IPS-NIHi7 (cell line): Measurements from ENCODE around the gene ZNF750.
"Not testable (repeated sequence)": the region's sequence is repeated elsewhere in the genome, so short reads cannot be mapped to it uniquely, and the experiment has no call there.

Experiments used
- DNase-seq: peaks from one replicate; pipeline ENCODE4 v3.0.0; 2012; ENCODE audit warnings: mixed read lengths; ENCODE audit errors: extremely low spot score

The ZNF750 gene

DNA sequence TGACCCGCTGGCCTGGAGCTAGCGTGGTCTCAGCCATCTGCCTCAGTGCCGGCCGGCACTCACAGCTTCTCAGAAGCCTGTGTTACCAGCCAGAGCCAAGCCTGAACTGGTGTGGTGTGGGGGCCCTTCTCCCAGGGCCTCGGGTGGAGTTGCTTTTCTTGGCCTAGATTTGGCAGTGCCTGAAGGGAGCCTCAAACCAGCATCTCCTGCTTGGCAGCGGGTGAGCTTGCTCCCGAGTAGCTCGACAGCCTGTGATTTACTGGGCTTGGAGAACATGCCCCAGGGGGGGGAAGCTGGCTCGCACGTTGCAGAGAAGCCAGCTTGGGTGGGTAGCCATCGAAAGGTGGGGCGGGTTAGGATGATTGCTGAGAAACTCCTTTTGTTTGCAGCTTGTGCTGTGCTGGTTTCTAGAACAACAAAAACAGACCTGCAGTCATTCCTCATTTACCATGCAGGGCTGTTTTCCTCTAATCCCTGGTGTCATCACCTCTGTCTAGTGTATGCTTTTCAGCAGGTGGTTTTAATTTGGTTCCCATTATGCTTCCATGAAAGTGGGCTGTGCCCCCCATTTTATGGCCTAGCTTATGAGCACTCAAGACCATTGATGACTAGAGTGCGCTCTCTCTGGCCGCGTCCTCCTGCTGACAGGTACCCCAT lies 45.7 kb downstream of the ZNF750 start:
- DNase-seq = no peak

GRCh38 chr17:82791532-82791931 lies 48.3 kb downstream of the ZNF750 start:
- DNase-seq = no peak

DNA sequence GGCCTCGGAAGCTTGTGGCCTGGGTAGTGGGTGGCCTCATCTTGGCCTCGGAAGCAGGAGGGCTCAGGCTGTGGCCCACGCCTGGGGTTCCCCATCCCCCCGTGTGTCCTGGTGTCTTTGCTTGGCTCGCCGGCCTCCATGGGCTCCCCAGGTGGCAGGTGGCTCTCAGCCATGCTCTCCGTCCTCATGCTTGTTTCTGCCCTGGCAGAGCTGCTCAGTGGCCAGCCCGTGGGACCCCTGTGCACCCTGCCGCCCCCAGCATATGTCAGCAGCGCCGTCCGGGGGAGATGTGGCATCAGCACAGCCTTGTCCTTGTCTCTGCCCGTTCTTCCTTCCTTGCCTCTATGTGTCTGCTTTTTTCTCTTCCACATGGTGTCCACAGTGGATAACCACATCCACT lies 49.4 kb downstream of the ZNF750 start:
- no peak for DNase-seq

- no peak for DNase-seq
Measured at GRCh38 chr17:82789806-82790205, 50.0 kb downstream of the ZNF750 start.

- DNase-seq = no peak
Measured at GRCh38 chr17:82789051-82789592, 50.7 kb downstream of the ZNF750 start.

GRCh38 chr17:82788206-82789001 lies 51.4 kb downstream of the ZNF750 start:
- no peak for DNase-seq

DNA sequence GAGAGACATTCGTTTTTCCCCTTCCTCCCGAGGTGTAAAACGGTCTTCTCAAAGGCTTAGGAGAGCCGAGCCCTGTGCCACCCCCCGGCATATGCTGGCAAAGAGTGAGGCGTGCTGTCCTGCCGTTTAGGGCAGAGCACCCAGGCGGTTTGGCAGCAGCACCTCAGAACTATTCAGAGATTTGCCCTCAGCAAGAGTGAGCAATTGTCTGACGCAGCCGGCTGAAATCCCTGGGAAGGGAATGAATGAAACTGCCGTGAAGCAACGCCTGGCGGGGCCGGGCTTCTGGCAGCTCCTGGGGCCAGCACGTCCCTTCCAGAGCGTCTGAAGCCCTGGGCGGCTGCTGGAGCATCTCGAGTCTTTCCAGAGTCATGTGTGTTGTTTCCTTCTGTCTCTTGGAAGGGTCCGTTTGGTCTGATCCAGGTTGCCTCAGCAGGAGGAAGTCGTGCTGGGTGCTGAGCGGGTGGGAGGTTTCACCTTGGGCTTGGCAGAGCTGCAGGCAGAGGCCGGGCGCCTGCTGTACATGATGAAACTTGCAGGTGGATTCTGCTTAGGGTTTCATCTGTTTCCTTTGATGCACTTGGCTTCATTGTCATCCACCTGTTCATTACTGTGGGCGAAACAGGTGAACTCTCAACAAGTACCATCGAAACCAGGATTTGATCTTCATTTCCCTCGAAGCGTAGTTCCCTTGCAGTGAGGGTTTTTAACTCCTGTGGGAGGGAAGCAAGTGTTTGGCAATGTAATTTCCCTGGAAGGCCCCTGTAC lies 52.6 kb downstream of the ZNF750 start:
- no peak for DNase-seq

DNA sequence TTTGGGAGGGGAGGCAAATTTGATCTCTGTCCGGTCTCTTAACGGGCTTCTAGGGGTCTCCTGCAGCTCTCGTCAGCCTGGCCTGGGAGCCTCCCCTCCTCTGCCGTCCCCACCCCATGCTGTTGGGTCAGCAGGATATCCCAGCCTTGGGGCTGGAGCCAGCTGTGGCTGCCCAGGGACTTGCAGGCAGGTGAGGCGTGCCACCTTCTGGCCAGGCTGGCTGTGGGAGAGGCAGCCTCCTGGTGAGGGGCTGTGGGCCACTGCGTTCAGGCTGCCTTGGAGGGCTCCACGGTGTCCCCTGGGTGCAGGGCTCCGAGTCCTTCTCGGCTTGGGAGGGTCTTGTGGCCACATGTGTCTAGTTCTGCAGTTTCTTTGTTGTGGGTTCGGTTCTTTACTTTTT lies 53.4 kb downstream of the ZNF750 start:
- DNase-seq = no peak

DNA sequence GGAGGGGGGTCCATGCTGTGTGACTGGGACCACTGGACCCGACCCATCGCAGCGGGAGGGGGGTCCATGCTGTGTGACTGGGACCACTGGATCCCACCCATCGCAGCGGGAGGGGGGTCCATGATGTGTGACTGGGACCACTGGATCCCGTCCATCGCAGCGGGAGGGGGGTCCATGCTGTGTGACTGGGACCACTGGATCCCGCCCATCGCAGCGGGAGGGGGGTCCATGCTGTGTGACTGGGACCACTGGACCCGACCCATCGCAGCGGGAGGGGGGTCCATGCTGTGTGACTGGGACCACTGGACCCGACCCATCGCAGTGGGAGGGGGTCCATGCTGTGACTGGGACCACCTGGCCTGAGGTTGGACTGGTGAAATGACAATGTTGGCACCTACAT lies 54.2 kb downstream of the ZNF750 start:
- not testable (repeated sequence) for DNase-seq

DNA sequence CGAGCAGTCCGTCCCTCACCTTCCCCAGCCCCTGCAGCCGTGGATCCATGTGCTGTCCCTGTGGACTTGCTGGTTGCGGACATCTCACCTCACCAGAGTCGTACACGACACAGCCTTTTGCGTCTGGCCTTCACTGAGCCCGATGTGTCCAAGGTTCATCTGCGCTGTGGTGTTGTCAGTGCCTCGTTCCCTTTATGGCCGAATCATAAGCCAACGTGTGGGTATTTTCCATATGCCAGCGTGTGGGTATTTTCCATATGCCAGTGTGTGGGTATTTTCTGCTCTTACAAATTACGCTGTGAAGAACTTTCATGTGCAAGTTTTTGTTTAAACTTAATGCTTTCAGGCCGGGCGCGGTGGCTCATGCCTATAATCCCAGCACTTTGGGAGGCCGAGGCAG lies 56.3 kb downstream of the ZNF750 start:
- no peak for DNase-seq

DNA sequence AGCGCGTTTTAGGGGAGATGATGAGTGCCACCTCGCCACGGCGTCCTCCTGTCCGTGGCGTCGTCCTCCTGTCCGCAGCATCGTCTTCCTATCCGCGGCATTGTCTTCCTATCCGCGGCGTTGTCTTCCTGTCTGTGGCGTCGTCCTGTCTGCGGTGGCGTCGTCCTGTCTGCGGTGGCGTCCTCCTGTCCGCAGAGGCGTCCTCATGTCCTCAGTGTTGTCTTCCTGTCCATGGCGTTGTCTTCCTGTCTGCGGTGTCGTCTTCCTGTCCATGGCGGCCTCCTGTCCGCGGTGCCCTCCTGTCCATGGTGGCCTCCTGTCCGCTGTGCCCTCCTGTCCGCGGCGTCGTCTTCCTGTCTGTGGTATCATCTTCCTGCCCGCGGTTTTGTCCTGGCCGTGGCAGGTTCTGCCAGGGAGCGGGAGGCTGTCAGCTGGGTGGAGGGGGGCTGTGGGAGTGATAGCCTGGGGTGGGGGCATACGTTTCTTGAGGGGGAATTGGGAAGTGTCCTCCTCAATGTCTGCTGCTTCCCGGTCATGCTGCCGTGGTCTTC lies 57.1 kb downstream of the ZNF750 start:
- DNase-seq = no peak

GRCh38 chr17:82781894-82782274 lies 57.9 kb downstream of the ZNF750 start:
- DNase-seq = peak; percentile 95

DNA sequence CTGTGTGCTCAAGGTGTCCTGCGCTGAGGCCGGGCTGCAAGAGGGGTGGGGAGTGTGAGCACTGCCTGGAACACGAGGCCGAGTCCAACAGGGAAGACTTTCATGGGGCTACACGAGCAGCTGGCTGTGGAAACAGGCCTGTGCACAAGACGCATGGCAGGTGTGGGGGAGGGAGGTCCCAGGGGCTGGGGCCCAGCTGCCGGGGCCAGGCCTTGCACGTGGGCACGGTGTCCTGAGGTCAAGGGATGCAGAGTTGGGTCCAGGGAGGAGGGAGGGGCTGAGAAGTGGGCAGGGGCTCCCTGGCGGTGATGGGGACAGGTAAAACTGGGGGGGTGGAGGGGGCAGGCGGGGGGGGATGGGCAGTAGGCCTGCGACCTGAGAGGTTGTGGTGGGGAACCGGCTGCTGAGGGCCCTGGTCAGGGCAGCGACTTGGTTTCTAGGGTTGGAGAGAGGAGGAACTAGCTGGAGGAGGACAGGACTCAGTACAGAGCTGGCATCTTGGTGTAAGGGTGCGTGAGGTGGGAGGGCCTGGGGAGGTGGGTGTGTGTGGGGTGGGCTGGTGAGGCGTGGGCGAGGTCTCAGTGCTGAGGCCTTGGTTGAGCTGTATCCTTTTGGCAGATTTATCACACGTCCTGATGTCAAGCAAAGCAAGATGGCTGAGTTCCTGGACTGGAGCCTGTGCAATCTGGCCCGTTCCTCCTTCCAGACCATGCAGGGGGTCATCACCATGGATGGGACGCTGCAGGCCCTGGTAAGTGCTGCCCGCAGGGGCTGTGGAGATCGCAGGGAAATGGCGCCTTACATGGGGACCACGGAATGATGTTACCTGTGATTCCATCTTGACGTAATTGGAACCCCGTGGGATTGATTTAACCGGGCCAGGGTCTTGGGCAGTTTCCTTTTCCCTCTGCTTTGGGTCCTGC lies 58.6 kb downstream of the ZNF750 start:
- DNase-seq = no peak

DNA sequence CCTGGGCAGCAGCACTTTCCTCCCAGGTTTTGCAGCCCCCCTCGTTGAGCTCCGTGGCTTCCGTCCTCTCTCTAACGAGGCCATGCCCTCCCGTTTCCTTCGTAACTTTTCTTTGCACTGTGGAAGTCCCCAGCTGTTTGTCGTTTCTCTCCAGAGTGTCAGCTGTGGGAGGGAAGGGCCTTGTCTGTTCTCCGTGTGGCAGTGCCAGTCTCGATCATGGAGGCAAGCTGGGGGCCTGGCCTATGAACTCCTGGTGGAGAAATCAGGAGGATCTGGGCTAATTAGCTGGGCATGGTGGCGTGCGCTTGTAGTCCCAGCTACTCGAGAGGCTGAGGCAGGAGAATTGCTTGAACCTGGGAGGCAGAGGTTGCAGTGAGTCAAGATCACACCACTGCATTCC lies 59.6 kb downstream of the ZNF750 start:
- no peak for DNase-seq

DNA sequence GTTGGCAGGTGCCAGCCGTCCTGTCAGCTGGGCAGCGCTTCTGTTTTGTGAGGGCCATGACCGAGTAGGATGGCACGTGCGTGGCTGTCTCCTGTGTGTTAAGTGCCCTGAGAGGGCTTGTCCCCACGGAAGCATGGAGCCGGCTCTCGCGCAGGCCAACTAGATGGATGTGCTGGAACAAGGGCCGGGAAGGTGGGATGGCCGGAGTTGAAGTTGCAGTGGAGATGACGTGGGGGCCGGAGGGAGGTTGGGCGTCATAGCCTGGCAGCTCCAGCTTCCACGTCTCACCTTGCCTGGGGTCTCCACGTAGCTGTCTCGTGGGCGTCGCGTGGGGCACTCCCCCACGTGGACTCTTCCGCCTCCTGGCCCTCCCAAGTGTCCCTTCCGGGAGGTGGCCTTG lies 60.3 kb downstream of the ZNF750 start:
- DNase-seq = no peak
